ENCODE measurements around the gene MRPL14.

MRPL14 gene

DNA sequence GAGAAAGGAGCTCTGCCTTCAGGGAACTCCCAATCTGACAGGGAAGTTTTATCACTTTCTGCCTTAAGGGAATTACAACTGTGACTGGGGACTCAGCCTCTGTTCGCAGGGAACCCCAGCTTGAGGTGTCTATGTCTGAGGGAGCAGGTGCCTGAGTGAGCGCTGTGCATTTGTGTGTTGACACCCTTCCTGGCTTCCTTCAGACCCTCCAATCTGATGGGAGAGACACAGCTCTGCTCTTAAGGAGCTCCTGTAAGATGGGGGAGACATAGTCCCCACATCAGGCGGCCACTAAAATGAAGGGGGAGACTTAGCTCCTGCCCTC lies 62.3 kb downstream of the MRPL14 start:
- DNase-seq (ENCODE audit: low spot score): no peak

DNA sequence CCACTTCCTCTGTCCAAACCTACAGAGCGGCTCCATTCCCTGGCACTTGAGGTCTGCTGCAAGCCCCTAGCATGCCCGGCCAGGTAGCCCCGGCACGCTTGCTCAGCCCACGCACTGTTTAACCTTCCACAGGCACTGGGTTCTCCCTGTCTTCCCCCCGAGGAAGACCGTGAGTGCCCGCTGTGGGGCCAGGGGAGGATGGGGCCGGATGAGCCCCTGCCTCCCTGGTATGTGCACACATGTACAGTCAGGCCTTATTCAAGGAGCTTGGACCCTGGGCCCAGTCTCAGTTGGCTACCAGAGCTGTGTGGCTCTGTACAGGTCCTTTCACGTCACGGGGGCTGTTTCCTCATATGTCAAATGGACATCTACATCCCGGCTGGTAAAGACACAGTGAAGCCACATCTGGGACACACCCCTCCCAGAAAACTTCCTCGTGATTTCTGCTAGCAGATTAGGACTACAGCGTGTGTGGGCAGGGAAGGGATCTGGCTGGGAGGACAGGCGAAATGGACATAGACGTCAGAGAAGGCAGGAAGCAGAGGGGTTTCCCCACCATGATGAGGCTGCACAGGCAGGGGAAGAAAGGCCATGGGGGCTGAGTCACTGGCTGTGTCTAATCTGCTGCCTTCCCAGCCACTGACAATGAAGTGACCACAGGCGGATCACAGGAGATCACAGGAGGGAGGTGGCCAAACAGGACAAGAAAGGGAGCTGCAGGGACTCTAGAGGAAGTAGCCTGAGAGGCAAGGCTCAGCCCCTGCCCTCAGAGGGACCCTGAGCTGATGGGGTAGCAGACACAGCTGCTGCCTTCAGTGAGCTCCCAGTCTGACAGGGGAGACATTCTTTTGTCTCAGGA lies 62.9 kb downstream of the MRPL14 start:
- DNase-seq (ENCODE audit: low spot score): peak; percentile 97

DNA sequence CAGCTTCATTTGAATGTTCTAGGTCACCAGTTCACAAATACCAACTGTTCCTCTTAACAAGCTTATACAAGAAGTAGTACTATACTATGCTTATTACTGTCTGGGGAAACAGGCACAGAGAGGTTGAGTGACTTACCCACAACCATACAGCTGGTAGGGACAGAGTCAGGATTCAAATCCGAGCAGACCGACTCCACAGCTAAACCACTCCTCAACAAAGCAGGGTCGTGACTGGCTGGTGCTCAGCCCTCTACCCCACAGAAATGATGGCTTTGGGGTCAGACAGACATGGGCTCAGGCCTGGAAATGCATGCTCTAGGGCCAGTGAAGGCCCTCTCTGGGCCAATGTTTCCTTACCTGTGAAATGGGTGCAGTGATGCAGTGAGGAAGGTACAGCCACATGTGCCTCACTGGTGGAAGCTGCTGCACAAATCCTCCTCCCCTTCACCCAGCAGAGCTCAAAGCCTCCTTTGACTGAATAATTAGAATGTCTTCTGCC lies 63.6 kb downstream of the MRPL14 start:
- DNase-seq (ENCODE audit: low spot score): no peak
